Measurements from ENCODE around the gene GLP2R.

DNA sequence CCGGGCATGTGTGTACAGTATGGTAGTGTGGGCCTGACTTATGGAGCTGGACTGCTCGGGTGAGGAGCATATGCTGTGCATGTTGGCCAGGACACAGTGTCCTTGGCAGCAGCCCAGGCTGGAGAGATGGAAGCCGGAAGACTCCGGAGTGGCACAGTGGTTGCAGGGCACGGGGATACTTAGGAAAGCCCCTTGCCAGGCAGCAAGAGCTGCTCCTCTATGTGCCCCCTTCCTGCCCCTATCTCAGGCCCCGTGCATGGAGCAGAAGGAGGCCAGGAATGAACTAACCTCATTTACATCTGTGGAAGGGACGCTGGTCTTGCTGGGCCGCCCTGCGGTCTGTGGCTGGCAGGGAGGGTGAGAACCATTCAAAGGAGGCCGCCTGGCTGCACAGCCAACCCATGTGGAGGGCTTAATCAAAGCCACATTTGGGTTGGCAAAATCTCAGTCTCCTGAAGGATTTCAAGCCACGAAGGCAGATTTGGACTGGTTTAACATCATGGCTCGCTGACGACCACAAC, 111.6 kb downstream of the GLP2R start:
- TF ChIP-seq, protein P1, sequence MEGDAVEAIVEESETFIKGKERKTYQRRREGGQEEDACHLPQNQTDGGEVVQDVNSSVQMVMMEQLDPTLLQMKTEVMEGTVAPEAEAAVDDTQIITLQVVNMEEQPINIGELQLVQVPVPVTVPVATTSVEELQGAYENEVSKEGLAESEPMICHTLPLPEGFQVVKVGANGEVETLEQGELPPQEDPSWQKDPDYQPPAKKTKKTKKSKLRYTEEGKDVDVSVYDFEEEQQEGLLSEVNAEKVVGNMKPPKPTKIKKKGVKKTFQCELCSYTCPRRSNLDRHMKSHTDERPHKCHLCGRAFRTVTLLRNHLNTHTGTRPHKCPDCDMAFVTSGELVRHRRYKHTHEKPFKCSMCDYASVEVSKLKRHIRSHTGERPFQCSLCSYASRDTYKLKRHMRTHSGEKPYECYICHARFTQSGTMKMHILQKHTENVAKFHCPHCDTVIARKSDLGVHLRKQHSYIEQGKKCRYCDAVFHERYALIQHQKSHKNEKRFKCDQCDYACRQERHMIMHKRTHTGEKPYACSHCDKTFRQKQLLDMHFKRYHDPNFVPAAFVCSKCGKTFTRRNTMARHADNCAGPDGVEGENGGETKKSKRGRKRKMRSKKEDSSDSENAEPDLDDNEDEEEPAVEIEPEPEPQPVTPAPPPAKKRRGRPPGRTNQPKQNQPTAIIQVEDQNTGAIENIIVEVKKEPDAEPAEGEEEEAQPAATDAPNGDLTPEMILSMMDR (conservative IDR thresholded peaks at IDR 0.05; ENCODE audit: low read depth, low read length), result no peak
- TF ChIP-seq EZH2 (IDR thresholded peaks at IDR 0.05; ENCODE audit: low read length, unreplicated experiment), result no peak

All from PC-3 (cell line).